NCI-H2107 (cell line): ENCODE measurements around the gene TM9SF2.
"Not testable (repeated sequence)": the region's sequence is repeated elsewhere in the genome, so short reads cannot be mapped to it uniquely, and the experiment has no call there.

ENCODE experiments used
- DNase-seq: peaks from one replicate; lab custom pipeline; 2025; lab: John Stamatoyannopoulos, UW

TM9SF2 gene

GRCh38 chr13:99542788-99543406 is 41.6 kb downstream of the TM9SF2 start:
- no peak for DNase-seq

DNA sequence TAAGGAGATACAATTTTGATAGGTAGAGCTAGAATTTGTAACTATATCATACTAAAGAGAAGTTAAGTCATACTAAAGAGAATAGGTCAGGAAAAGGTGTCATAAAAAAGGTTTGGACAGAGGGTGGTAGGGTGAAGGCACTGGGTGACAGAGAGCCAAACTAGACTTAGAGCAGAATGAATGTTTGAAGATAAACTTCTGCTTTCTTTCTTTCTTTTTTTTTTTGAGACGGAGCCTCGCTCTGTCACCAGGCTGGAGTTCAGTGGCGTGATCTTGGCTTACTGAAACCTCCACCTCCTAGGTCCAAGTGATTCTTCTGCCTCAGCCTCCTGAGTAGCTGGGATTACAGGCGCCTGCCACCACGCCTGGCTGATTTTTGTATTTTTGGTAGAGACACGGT is 44.1 kb downstream of the TM9SF2 start:
- DNase-seq, result no peak

DNA sequence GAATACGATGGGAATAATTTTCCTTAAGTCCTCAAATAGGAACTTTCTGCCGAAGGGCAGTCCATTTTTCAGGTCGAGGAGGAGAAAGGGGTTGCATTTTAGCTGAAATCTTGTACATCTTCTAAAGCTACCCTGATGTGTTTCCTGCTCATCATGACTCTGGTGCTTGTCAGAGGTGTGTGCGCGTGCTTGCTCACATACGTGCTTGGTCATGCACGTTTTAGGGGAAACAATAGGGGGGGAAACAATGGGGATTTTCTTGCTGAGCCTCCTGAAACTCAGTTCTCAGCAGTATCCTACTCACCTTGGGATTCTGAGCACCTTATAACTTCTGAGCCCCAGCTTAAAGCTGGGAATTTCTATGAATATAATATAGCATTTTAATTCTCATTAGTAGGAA is 44.7 kb downstream of the TM9SF2 start:
- no peak for DNase-seq

DNA sequence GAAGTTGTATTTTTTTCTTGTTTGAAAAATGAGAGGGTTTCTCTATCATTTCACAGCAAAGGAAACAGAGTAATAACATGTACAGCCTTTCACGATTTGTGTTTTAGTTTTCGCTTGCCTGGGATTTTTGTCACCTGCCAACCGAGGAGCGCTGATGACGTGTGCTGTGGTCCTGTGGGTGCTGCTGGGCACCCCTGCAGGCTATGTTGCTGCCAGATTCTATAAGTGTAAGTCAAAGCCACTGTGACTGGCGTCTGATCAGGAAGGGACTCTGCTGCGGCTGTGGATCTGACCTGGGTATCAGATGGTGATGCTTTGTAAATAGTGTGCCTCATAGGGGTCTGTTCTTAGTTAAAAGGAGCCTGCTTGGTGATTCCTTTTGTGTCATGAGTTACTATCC is 45.6 kb downstream of the TM9SF2 start:
- no peak for DNase-seq

DNA sequence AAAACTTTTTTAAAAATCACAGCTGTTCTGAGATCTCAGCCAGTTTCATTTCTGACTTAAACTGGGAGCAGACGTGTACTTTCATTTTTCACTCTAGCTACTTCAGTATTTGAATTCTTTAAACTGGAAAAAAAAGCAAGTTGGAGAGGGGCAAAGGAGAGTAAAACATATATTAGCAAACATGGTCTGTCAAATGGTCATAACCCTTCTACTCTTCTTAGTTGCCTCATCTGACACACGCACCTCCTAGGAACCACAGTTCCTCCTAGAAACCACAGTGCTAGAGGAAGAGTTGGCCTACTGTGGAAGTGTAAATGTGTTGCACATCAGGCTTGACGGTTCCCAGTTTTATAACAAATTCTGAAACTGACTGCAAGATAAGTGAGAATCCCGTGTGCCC is 47.2 kb downstream of the TM9SF2 start:
- DNase-seq, result no peak

DNA sequence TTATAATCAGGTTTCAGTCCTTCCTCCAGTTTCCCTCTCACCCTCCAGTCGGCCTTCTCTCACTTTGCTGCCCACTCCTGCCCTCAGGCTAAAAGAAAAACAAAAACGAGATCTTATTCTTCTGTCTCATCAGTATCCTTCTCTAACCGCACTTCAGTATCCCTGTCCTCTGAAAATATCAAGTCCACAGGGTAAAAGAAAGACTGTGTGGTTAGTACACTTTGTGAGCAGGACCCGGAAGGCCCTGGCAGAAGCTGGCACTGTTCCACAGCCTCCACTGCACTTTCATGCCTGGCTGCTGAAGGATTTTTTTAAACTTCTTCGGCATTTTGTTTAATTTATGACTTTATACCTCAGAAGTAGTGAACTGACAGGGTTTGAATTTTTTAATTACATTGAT is 51.8 kb downstream of the TM9SF2 start:
- no peak for DNase-seq

- no peak for DNase-seq
Observed at GRCh38 chr13:99555149-99555548, 53.9 kb downstream of the TM9SF2 start.

DNA sequence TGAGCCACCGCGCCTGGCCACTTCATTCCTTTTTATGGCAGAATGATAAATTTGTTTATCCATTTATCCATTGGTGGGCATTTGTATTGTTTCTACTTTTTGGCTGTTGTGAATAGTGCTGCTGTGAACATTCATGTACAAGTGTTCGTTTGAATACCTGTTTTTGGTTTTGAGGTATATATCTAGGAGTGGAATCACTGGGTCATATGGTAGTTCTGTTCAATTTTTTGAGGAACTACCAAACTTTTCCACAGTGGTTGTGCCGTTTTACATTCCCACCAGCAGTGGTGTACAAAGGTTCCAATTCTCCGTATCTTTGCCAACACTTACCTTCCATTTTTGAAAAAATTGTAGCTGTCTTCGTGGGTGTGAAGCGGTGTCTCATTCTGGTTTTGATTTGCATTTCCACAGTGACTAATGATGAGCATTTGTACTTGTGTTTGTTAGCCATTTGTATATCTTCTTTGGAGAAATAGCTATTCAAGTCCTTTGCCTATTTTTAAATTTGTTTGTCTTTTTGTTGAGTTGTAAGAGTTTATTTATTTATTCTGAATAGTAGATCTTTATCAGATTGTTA is 55.7 kb downstream of the TM9SF2 start:
- DNase-seq, result no peak

DNA sequence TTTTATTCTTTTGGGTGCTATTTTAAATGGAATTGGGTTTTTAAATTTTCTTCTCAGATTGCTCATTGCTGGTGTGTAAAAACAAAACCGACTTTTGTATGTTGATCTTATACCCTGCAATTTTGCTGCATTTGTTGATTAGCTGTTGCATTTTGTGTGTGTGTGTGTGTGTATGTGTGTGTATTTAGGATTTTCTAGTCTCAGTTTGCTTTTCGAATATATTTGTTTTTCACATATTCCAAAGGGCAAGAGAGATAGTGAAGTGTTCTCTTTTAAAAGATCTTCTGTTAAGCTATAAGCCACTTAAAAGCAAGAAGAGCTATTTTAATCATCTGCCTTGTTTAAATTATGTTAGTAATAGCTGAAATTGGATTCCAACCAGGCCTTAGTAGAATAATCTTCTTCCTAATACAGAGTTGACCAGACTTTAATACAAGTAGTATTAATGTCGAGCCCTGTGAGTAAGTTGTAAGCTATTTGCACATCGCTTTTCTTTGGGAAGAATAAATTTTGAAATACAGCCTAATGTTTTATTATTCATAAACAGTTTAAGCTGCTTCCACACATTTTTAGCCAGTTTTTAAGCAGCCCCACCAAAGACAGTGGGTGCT is 57.4 kb downstream of the TM9SF2 start:
- DNase-seq, result no peak

GRCh38 chr13:99559560-99559959 is 58.3 kb downstream of the TM9SF2 start:
- no peak for DNase-seq

DNA sequence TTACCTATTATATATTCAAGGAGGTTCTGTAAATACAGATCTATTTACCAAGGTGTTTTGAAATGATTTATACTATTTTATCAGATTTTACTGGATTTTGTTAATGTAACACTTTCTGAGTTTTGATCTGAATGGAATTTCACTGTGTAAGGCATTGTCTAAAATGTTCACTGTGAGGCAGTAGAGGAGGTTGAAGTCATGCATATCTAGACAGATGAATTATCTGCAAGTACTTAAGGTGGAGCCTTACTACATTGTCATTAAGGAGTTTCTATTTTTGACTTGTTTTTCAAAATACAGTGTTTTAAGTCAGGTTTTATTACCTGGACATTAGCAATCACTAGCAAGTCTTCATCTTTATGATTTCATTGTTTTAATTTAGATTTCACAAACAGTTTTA is 62.1 kb downstream of the TM9SF2 start:
- DNase-seq, result no peak

DNA sequence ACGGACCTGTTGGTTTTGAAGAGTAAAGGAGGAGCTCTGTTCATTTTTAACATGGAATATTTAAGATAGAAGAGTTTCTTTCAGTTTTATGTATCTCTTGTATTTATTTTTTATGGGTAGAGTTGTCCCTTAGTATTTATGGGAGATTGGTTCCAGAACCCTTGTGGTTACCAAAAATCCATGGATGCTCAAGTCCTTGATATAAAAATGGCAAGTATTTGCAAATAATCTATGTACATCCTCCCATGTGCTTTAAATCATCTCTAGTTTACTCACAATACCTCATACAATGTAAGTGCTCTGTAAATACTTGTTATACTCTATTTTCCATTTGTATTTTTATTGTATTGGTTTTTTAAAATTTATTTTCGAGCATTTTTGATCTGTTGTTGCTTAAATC is 63.1 kb downstream of the TM9SF2 start:
- DNase-seq, result no peak

DNA sequence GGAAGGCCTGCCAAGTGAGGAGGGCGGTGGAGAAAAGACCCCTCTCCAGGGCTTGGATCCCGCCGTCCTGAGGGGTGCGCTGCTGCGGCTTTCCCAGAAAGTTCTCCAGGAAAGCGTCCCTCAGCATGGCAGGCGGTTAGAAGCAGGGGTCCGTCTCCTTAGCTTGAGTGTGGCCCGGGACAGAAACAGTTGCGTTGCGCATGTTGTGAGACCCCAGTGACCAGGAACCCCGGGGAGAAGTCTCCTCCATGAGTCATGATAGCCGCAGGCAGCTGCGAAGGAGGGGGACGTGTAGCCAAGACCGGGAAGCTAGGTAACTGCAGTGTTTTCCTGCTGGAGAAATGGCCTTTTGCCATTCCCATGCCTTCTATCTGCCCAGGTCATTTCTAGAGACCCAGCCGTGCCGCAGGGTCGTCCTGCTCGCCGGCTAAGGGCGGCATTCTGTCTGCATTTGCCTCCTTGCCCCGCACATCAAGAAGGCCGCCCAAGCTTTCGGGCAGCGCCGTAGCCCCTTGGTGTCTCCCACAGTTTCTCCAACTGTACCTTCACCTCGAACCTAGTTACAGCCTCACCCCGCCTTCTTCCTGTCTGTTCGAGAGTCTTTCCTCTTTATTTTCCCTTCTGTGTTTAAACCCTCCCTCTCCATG is 64.3 kb downstream of the TM9SF2 start:
- no peak for DNase-seq

- DNase-seq, result no peak
Observed at GRCh38 chr13:99566125-99567083, 65.1 kb downstream of the TM9SF2 start.

- DNase-seq, result not testable (repeated sequence)
Observed at GRCh38 chr13:99568901-99569300, 67.6 kb downstream of the TM9SF2 start.

DNA sequence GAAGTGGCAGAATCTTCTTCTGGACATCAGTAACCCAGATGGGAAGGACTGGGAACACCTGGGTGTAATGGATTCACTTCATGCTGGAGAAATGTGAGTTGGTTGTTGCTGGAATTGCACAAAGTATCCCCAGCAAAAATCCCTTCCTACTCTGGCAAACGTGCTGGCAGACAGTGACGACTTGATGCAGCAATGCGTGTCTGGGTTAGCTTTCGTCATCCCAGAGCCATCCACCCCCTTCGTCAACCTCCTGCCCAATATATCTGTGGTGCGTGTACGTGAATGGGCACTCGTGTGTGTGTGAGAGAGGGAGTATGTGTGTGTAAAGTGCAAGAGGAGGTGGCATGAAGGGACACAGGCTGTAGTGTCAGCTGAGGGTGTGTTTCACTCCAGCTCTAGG is 70.9 kb downstream of the TM9SF2 start:
- no peak for DNase-seq

DNA sequence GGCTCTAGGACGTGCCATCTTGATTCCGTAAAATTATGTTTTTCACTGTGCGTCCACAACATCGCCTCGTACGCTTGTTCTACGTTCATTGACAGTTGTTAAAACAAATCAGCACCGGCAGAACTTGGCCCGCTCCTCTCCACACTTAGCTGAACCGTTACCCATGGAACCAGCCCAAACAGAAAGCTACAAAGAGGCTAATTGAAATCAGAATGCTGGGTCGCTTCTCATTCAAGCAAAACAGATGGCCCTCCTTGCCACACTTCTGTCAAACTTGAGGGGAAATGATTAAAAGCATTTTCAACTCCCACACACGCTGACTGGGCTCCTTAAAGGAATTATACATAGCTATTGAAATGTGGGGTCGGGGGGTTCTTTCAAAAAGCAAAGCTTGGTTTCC is 71.6 kb downstream of the TM9SF2 start:
- no peak for DNase-seq

DNA sequence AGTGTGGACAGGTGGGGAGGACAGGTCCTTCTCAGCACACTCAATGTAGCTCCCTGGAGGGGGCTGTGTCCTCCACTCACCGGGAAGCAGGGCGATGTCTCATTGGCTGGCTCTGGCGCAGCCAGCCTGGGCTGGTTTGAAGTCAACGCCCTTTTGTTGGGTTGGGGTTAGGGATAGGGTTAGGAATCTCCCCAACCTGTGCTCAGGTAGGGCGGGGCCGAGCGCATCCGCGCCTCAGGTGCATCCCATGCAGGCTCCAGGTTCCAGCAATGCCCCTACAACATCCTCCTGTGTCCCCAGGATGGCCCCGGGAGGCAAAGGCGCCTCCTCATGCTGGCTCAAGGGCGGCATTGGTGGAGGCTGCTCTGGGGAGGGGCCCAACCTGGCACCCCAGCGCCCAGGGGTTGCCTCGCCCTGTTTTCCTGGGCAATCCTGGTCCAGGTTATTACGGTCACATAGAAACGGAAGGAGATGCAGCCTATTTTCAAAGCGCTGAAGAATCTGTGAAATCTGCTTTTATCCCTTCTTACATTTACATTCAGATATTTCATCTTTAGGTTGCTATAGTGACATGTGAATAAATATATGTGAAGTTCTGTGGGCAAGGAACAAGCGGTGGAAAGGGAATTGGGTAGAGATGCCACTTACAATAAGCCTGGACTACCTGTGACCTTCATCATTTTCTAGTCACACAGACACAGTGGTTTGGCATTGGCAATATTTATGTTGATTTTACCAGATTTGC is 74.3 kb downstream of the TM9SF2 start:
- DNase-seq, result no peak

GRCh38 chr13:99577934-99578917 is 77.0 kb downstream of the TM9SF2 start:
- no peak for DNase-seq
